Anterior cingulate cortex (tissue), 58 donors: ENCODE data around the gene SURF4.
A peak's percentile ranks its signal among the peaks of the same experiment; 100 is the strongest.

ENCODE experiments used
- DNase-seq, 58 donors: peaks; one replicate each; lab custom pipeline; 2025; lab: John Stamatoyannopoulos, UW

SURF4 gene

GRCh38 chr9:133356391-133357091 lies 19.3 kb downstream of the SURF4 start, which contains the start of the genes SURF1 and SURF2:
TSS of gene SURF1 (minus strand) at chr9:133356487. CDS start at chr9:133356453, 34 bp downstream.
TSS of gene SURF2 (plus strand) at chr9:133356550. CDS start at chr9:133356593, 43 bp downstream.
- peak in 57 of 58 donors; percentile 9 to 91 (median 74) for DNase-seq

- no peak for DNase-seq
Observed at GRCh38 chr9:133355881-133356357, 19.9 kb downstream of the SURF4 start.

GRCh38 chr9:133354766-133355165 lies 21.1 kb downstream of the SURF4 start:
- no peak for DNase-seq

- DNase-seq: no peak
Observed at GRCh38 chr9:133353548-133353947, 22.3 kb downstream of the SURF4 start.

GRCh38 chr9:133352635-133353340 lies 23.1 kb downstream of the SURF4 start:
- DNase-seq: no peak

- peak in 5 of 58 donors; percentile 7 to 31 (median 19) for DNase-seq
Observed at GRCh38 chr9:133351908-133352634, 23.8 kb downstream of the SURF4 start.

- no peak for DNase-seq
Observed at GRCh38 chr9:133351526-133351907, 24.3 kb downstream of the SURF4 start.

- DNase-seq: no peak
Observed at GRCh38 chr9:133349965-133350616, 25.8 kb downstream of the SURF4 start.

GRCh38 chr9:133348718-133349573 lies 26.9 kb downstream of the SURF4 start:
- no peak for DNase-seq

GRCh38 chr9:133347985-133348717 lies 27.7 kb downstream of the SURF4 start, which contains the start of the genes MED22 and RPL7A:
TSS of gene MED22 (minus strand) at chr9:133348131. CDS start at chr9:133346662, 1,469 bp downstream.
TSS of gene RPL7A (plus strand) at chr9:133348218. CDS start at chr9:133348244, 26 bp downstream.
- DNase-seq: peak; percentile 32 to 93 (median 84)

GRCh38 chr9:133347515-133347984 lies 28.3 kb downstream of the SURF4 start:
- peak in 1 of 58 donors; percentile 52 for DNase-seq

- peak in 1 of 58 donors; percentile 22 for DNase-seq
Observed at GRCh38 chr9:133346021-133346785, 29.7 kb downstream of the SURF4 start.

GRCh38 chr9:133345596-133345995 lies 30.3 kb downstream of the SURF4 start:
- DNase-seq: no peak

GRCh38 chr9:133344979-133345378 lies 30.9 kb downstream of the SURF4 start:
- DNase-seq: no peak

- DNase-seq: no peak
Observed at GRCh38 chr9:133344071-133344470, 31.8 kb downstream of the SURF4 start.

- DNase-seq: no peak
Observed at GRCh38 chr9:133342570-133342969, 33.3 kb downstream of the SURF4 start.

GRCh38 chr9:133342069-133342406 lies 33.8 kb downstream of the SURF4 start:
- no peak for DNase-seq
